ENCODE results near the gene SUV39H2.
"Not testable (repeated sequence)": the region's sequence is repeated elsewhere in the genome, so short reads cannot be mapped to it uniquely, and the experiment has no call there.

Gene SUV39H2

DNA sequence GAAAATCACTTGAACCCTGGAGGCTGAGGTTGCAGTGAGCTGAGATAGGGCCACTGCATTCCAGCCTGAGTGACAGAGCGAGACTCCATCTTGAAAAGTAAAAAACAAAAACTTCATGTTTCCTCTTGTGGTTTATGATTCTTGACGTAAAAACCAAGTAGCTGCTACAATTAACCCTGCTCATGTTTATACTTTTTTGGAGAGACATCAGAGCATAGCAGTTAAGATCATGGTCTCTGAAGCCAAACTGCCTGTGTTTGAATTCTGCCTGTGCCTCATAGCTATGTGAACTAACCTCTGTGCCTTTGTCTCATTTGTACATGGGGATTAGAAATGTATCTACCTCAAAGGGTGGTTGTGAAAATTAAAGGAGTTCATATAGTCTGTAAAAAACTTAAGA, 27.2 kb downstream of the SUV39H2 start:
- Mint-ChIP-seq H3K9me3 (no peaks in the 10 kb centered on the region), H3K36me3 (peaks cover 37% of the 10 kb centered on the region), H3K27me3 (no peaks in the 10 kb centered on the region), H3K4me1 (no peaks in the 10 kb centered on the region), H3K27ac (no peak overlapping the region), H3K4me3 (no peak overlapping the region)
- ATAC-seq: no peak

DNA sequence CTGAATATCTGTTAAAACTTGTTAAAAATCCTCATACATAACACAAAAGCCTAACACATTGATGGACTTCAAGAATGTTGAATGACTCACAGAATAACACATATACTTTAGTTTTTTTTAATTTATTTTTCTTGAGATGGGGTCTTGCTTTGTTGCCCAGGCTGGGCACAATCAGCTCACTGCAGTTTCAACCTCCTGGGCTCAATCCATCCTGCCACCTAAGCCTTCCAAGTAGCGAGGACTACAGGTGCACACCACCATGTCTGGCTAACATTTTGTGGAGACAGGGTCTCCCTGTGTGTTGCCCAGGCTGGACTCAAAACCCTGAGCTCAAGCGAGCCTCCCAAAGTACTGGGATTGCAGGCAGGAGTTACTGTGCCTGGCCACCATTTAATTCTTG, 28.1 kb downstream of the SUV39H2 start:
- no peak for ATAC-seq
- no peaks in the 10 kb centered on the region for H3K4me1 Mint-ChIP-seq
- no peak overlapping the region for H3K27ac Mint-ChIP-seq
- peaks cover 46% of the 10 kb centered on the region for H3K36me3 Mint-ChIP-seq
- H3K9me3 Mint-ChIP-seq: no peaks in the 10 kb centered on the region
- H3K27me3 Mint-ChIP-seq: no peaks in the 10 kb centered on the region
- H3K4me3 Mint-ChIP-seq: no peak overlapping the region

DNA sequence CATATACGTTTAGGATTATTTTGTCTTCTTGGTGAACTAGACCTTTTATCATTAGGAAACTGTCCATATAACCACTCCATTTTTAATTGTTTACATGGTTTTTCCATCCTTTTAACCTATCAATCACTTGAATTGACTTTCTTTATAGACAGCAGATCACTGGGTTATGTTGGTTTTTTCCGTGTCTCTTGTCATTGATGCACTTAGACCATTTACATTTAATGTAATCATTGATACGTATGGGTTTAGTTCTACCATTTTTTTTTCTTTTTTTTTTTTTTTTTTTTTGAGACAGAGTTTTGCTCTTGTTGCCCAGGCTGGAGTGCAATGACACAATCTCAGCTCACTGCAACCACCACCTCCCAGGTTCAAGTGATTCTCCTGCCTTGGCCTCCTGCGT, 28.9 kb downstream of the SUV39H2 start:
- H3K27ac Mint-ChIP-seq, H3K4me3 Mint-ChIP-seq, H3K9me3 Mint-ChIP-seq, H3K4me1 Mint-ChIP-seq, H3K27me3 Mint-ChIP-seq, ATAC-seq: not testable (repeated sequence)
- H3K36me3 Mint-ChIP-seq: peaks cover 54% of the 10 kb centered on the region

DNA sequence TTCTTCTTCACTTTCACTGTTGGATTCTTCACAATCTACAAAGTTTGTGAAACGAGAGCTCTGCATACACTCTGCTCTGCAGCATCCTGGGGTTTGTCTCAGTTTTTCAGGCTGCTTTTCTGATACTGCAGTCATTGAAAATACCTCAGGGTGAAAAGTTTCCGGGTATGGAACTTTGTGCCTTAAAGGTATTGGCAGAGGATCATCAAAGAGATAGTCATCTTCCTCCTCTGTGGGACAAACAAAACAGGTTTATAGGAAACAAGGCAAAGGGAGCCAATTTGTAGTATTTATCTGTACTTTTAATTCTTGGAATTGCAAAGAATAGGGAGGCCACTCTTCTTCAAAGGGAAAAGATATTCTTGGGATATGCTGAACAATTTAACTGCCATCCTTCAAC, 30.4 kb downstream of the SUV39H2 start:
- no peaks in the 10 kb centered on the region for H3K9me3 Mint-ChIP-seq
- H3K27me3 Mint-ChIP-seq: no peaks in the 10 kb centered on the region
- H3K36me3 Mint-ChIP-seq: peaks cover 68% of the 10 kb centered on the region
- no peaks in the 10 kb centered on the region for H3K4me1 Mint-ChIP-seq
- H3K4me3 Mint-ChIP-seq: no peak overlapping the region
- no peak for ATAC-seq
- H3K27ac Mint-ChIP-seq: no peak overlapping the region

DNA sequence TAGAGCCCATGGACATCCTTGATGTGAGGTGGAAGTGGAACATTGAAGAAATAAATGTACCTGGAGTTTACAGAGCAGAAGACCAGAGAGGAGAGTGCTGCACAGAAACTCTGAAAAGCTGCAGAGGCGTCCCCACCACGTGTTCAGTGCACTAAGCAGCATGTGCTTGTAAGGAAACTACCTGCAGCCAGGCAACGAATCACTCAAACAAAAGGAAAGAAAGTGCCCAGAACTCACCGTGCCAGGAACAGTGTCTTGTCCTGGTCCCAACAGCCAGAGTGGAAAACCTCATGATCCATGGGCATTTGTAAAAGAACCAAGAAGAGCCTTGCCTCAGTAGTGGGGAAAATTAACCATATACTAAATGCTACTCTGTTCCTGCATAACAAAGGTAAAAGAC, 32.3 kb downstream of the SUV39H2 start:
- Mint-ChIP-seq H3K27ac (no peak overlapping the region), H3K36me3 (peaks cover 82% of the 10 kb centered on the region), H3K4me3 (no peak overlapping the region), H3K27me3 (no peaks in the 10 kb centered on the region), H3K9me3 (no peaks in the 10 kb centered on the region), H3K4me1 (peaks cover 11% of the 10 kb centered on the region)
- no peak for ATAC-seq

DNA sequence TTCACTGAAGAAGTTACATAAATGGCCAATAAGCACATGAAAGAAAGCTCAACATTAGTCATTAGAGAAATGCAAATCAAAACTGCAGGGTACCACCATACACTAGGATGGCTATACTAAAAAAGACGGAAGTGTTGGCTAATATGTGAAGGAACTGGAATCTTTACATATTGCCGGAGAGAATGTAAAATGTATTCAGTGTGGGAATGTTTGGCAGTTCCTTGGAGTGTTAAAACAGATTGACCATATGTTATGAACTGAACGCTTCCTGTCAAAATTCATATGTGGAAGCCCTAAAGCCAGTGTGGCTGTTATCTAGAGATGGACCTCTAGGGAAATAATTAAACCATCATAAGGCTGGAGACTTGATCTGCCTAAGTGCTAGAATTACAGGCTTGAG, 33.1 kb downstream of the SUV39H2 start:
- ATAC-seq: no peak
- H3K36me3 Mint-ChIP-seq: peaks cover 90% of the 10 kb centered on the region
- peaks cover 14% of the 10 kb centered on the region for H3K4me1 Mint-ChIP-seq
- no peaks in the 10 kb centered on the region for H3K9me3 Mint-ChIP-seq
- H3K4me3 Mint-ChIP-seq: no peak overlapping the region
- H3K27me3 Mint-ChIP-seq: no peaks in the 10 kb centered on the region
- H3K27ac Mint-ChIP-seq: no peak overlapping the region

DNA sequence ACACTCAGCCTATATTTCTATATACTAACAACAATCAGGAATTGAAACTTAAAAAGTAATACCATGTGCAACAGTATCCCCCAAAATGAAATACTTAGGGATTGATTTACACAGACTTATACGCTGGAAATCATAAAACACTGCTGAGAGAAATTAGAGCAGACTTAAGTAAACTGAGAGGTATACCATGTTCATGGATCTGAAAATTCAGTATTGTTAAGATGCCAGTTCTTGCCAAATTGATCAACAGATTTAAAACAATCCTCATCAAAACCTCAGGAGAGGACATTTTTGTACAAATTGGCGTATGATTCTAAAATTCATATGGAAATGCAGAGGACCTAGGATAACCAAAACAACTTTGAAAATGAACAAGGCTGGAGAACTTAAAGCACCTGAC, 37.9 kb downstream of the SUV39H2 start:
- Mint-ChIP-seq H3K27ac (no peak overlapping the region), H3K9me3 (no peaks in the 10 kb centered on the region), H3K36me3 (peaks cover 94% of the 10 kb centered on the region), H3K27me3 (no peaks in the 10 kb centered on the region), H3K4me1 (peaks cover 14% of the 10 kb centered on the region), H3K4me3 (no peak overlapping the region)
- no peak for ATAC-seq

DNA sequence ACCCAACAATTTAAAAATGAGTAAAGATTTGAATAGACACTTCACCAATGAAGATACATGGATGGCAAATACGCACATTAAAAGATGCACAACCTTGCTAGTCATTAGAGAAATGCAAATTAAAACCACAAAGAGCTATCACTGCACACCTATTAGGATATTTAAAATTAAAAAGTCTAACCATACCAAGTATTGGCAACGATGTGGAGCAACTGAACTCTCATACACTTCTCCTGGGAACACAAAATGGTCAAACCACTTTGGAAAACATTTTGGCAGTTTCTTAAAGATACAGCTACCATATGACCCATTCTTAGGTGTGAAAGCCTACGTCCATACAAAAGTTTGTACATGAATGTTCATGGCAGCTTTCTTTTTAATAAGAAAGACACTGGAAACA, 39.2 kb downstream of the SUV39H2 start:
- Mint-ChIP-seq H3K4me3 (no peak overlapping the region), H3K4me1 (peaks cover 14% of the 10 kb centered on the region), H3K36me3 (peaks cover 95% of the 10 kb centered on the region), H3K9me3 (no peaks in the 10 kb centered on the region), H3K27ac (no peak overlapping the region), H3K27me3 (no peaks in the 10 kb centered on the region)
- ATAC-seq: no peak

DNA sequence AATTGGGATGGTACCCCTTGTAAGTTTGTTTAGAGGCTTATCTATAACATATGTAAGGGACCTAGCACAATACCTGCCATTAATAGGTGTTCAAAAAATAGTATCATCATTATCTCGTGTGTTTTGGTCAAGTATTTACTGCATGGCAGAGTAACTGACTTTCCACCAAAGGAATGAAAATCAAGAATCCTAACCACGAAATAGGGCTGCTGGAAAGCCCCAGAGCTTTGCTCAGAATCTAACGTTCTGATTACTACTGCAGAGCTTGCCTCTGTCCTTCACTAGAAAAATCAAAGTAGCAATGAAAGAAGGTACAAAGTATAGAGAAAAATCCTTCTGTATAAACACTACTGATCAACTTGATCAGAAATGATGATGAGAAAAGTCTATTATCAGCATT, 40.3 kb downstream of the SUV39H2 start:
- Mint-ChIP-seq H3K4me3 (no peak overlapping the region), H3K27me3 (no peaks in the 10 kb centered on the region), H3K9me3 (no peaks in the 10 kb centered on the region), H3K4me1 (peaks cover 14% of the 10 kb centered on the region), H3K27ac (no peak overlapping the region), H3K36me3 (peaks cover 92% of the 10 kb centered on the region)
- ATAC-seq: no peak

DNA sequence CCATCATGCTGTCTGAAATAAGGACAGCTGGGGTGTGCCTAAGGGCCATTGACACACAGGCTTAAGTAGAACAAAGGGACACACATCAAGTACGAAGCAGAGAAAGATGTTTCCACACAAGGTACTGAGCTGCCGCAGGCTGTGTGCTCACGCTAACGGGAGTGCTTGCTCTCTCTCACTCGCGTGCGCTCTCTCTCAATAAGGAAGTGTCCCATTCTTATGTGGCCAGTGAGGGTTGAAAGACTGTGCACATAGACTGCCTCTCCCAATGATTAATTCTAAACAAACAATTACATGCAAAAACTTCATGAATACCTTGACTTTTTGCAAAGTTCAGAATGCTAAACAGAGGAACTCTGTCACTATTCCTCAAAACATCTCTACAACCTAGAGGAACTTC, 45.3 kb downstream of the SUV39H2 start:
- H3K36me3 Mint-ChIP-seq: peaks cover 68% of the 10 kb centered on the region
- H3K27me3 Mint-ChIP-seq: no peaks in the 10 kb centered on the region

DNA sequence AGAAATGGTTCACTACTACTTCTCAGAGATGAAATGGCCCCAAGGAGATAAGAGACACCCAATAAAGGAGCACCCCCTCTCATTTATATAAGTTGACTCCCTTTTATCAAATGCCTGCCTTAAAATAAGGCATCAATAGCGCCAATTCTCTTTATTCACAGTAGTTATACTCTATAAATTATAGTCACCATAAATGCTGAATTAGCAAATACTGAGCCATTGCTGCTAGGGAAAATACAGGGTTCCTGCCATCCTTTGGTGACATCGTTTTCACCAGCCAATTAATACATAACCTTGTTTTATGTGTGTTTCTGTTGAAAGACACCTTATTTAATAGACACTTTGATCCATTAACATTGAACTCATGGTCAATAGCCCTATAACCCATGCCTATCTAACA, 46.6 kb downstream of the SUV39H2 start:
- Mint-ChIP-seq H3K27me3 (no peaks in the 10 kb centered on the region), H3K4me3 (no peak overlapping the region), H3K9me3 (no peaks in the 10 kb centered on the region), H3K27ac (no peak overlapping the region), H3K4me1 (peaks cover 28% of the 10 kb centered on the region), H3K36me3 (peaks cover 56% of the 10 kb centered on the region)
- no peak for ATAC-seq

More for the DNA sequence above, 45.3 kb downstream of the SUV39H2 start:
- Mint-ChIP-seq H3K4me3 (no peak overlapping the region), H3K9me3 (no peaks in the 10 kb centered on the region), H3K27ac (no peak overlapping the region), H3K4me1 (peaks cover 28% of the 10 kb centered on the region)
- ATAC-seq: no peak

DNA sequence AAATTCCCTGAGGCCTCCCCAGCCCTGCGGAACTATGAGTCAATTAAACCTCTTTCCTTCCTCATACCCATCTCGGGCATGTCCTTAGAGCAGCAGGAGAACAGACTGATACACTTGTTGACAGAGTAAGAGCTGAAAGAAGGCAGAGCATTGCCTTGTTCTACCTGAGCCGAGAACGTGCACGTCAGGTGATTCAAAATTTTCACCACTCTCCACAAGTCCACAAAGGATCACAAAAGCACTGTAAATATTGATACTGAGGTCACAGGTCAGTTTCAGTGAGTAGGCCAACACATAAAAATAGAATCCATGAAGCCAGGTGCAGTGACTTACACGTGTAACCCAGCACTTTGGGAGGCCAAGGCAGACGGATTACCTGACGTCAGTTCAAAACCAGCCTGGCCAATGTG, 47.4 kb downstream of the SUV39H2 start:
- H3K27me3 Mint-ChIP-seq: no peaks in the 10 kb centered on the region
- peak; percentile 58 for ATAC-seq
- peaks cover 28% of the 10 kb centered on the region for H3K4me1 Mint-ChIP-seq
- peak overlapping the region; percentile 80 for H3K27ac Mint-ChIP-seq
- H3K9me3 Mint-ChIP-seq: no peaks in the 10 kb centered on the region
- peak overlapping the region; percentile 71 for H3K4me3 Mint-ChIP-seq
- peaks cover 48% of the 10 kb centered on the region for H3K36me3 Mint-ChIP-seq

DNA sequence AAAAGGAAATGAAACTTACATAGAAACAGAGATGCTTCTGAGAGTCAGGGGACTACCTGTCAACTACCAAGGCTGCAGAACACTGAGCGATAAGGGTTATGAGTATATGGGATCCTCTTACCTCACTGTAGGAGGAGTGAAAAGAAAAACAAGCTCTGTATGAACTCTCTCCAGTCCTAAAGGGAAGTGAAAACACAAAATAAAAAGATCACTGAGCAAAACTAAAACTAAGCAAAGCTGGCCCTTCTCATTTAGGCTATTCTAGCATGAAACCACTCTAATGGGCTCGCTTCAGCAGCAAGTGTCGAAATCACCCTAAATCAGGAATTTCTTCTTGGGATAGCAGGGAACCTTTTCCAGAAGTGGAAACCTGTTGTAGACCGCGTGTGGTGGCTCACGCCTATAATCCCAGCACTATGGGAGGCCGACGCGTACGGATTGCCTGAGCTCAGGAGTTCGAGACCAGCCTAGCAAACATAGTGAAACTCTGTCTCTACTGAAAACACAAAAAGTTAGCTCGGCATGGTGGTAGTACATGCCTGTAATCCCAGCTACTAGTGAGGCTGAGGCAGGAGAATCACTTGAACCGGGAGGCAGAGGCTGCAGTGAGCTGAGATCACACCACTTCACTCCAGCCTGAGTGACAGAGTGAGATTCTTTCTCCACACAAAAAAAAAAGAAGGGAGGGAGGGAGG, 48.2 kb downstream of the SUV39H2 start:
- H3K27me3 Mint-ChIP-seq: no peaks in the 10 kb centered on the region
- peak; percentile 99 for ATAC-seq
- H3K27ac Mint-ChIP-seq: peak overlapping the region; percentile 80
- peak overlapping the region; percentile 71 for H3K4me3 Mint-ChIP-seq
- H3K9me3 Mint-ChIP-seq: no peaks in the 10 kb centered on the region
- H3K4me1 Mint-ChIP-seq: peaks cover 28% of the 10 kb centered on the region
- peaks cover 47% of the 10 kb centered on the region for H3K36me3 Mint-ChIP-seq

DNA sequence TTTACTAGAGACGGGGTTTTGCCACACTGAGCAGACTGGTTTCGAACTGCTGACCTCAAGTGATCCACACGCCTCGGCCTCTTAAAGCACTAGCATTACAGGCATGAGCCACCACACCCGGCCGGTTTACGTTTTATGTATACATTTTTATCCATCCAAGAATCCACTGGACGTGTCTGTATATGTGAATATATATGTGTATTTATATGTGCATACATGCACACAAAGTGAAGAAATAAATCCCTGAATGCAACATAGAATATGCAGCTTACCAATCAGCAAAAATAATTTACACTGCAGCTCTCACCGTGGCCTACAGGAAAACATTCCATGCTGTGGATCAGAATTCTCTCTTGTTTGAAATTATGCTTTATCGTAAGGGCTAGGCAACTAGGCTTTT, 51.9 kb downstream of the SUV39H2 start:
- Mint-ChIP-seq H3K27ac (no peak overlapping the region), H3K4me3 (no peak overlapping the region), H3K36me3 (peaks cover 35% of the 10 kb centered on the region), H3K27me3 (no peaks in the 10 kb centered on the region), H3K4me1 (peaks cover 27% of the 10 kb centered on the region), H3K9me3 (no peaks in the 10 kb centered on the region)
- no peak for ATAC-seq

DNA sequence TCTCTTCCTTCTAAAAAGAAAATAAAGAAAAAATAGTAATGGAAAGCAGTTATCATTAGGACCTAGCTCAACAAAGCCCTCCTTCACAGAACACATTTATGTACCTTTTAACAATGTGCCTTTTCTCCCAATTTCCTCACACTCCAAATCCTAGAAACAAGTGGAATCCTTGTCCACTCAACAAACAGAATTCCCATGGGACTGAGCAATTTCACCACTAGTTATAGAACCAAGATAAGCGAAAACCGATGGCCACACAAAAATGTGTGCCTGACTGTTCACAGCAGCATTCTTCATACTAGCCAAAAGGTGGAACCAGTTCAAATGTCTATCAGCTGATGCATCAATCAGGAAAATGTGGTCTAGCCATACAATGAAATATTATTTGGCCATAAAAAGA, 57.9 kb downstream of the SUV39H2 start:
- no peak overlapping the region for H3K4me3 Mint-ChIP-seq

DNA sequence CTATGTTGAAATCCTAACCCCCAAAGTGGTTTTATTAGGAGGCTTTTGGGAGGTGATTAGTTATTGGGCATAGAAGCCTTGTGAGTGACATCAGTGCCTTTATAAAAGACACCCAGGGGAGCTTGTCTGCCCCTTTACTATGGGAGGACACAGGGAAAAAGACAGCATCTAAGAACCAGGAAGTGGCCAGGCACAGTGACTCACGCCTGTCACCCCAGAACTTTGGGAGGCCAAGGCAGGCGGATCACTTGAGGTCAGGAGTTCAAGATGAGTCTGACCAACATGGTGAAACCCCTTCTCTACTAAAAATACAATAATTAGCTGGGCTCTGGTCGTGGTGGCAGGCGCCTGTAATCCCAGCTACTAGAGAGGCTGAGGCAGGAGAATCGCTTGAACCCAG, 60.3 kb downstream of the SUV39H2 start:
- not testable (repeated sequence) for ATAC-seq, H3K4me3 Mint-ChIP-seq, H3K9me3 Mint-ChIP-seq, H3K27me3 Mint-ChIP-seq
- H3K36me3 Mint-ChIP-seq: peaks cover 26% of the 10 kb centered on the region
- H3K4me1 Mint-ChIP-seq: peaks cover 26% of the 10 kb centered on the region
- H3K27ac Mint-ChIP-seq: peak overlapping the region; percentile 24

More for the DNA sequence above, 57.9 kb downstream of the SUV39H2 start:
- no peaks in the 10 kb centered on the region for H3K27me3 Mint-ChIP-seq
- H3K36me3 Mint-ChIP-seq: peaks cover 33% of the 10 kb centered on the region
- H3K4me1 Mint-ChIP-seq: peaks cover 6% of the 10 kb centered on the region
- no peak for ATAC-seq
- H3K27ac Mint-ChIP-seq: no peak overlapping the region
- no peaks in the 10 kb centered on the region for H3K9me3 Mint-ChIP-seq

Measured in stimulated activated memory B cell treated with anti-CD40 and anti-IgM and Interleukin-4, amounts not matched to agents 10 μg/mL and 1 μg/mL and 100 μg/mL, for 72 hours (primary cell).